A673 (cell line): Measurements from ENCODE around the gene BBS7. TPM values are rescaled to one million over a fixed set of nuclear protein-coding genes. Genes with fewer than 3 reads are reported as not detected.

Experiments
- Bru-seq: library from RNA; stranded (reverse); fragments of 400-500 nt; gene quantifications from one replicate; lab custom pipeline; 2021; lab: Mats Ljungman, UMichigan
- BruChase-seq, 2 experiments: library from RNA; stranded (reverse); fragments of 400-500 nt; gene quantifications; one replicate each; lab custom pipeline; 2021; lab: Mats Ljungman, UMichigan
- BruUV-seq: library from RNA; stranded (reverse); fragments of 400-500 nt; replicated peaks from 2 replicates; lab custom pipeline; 2021; lab: Mats Ljungman, UMichigan
- CTCF ChIA-PET: fragments of 300-600 bp; sonication (Branson Sonifier 250); formaldehyde crosslinking; loops from one replicate; lab custom pipeline; 2022; ENCODE audit warnings: antibody characterized with exemption; lab: Charles Lee
- POLR2A ChIA-PET: fragments of 300-600 bp; sonication (Branson Sonifier 250); formaldehyde crosslinking; loops from one replicate; lab custom pipeline; 2022; ENCODE audit warnings: antibody characterized with exemption; ENCODE audit not compliant: low non-redundant PET; lab: Charles Lee
- DNase-seq: peaks from one replicate; pipeline ENCODE4 v3.0.0-alpha.2; 2015; ENCODE audit warnings: low spot score
- H3K27ac ChIP-seq: fragments of 200-600 bp; sonication (generic); 2 replicates; pipeline ENCODE4 v1.5.1; 2016; ENCODE audit warnings: mixed run types, low read depth, mild to moderate bottlenecking, mixed read lengths, antibody characterized with exemption, low read length; ENCODE audit not compliant: poor library complexity, severe bottlenecking
- H3K27me3 ChIP-seq: fragments of 200-600 bp; sonication (generic); replicated peaks from 2 replicates; pipeline ENCODE4 v1.6.1; 2017; ENCODE audit warnings: mixed run types, low read depth, mild to moderate bottlenecking, mixed read lengths, antibody characterized with exemption, low read length; ENCODE audit not compliant: insufficient read depth, poor library complexity
- H3K36me3 ChIP-seq: fragments of 200-600 bp; sonication (generic); 2 replicates; pipeline ENCODE4 v1.6.1; 2016; ENCODE audit warnings: mixed run types, mild to moderate bottlenecking, mixed read lengths, antibody characterized with exemption, low read length; ENCODE audit not compliant: insufficient read depth, poor library complexity, severe bottlenecking
- H3K4me1 ChIP-seq: fragments of 200-600 bp; sonication (generic); 2 replicates; pipeline ENCODE4 v1.6.1; 2017; ENCODE audit warnings: mixed run types, mild to moderate bottlenecking, mixed read lengths, antibody characterized with exemption, low read length; ENCODE audit not compliant: insufficient read depth, poor library complexity, severe bottlenecking
- H3K4me3 ChIP-seq: fragments of 200-600 bp; sonication (generic); 2 replicates; pipeline ENCODE4 v1.5.1; 2016; ENCODE audit warnings: low read depth, mixed run types, mild to moderate bottlenecking, mixed read lengths, low read length; ENCODE audit not compliant: poor library complexity, severe bottlenecking
- H3K9me3 ChIP-seq: fragments of 200-600 bp; sonication (generic); 2 replicates; pipeline ENCODE4 v1.6.1; 2016; ENCODE audit warnings: mixed run types, low read depth, mild to moderate bottlenecking, mixed read lengths, antibody characterized with exemption, low read length; ENCODE audit not compliant: poor library complexity, severe bottlenecking
- EZH2 ChIP-seq: fragments of 200-600 bp; sonication (generic); IDR thresholded peaks from 2 replicates; pipeline ENCODE4 v1.6.1; 2017; ENCODE audit warnings: borderline replicate concordance, low read depth, mild to moderate bottlenecking, mixed read lengths, antibody characterized with exemption, low read length; ENCODE audit not compliant: poor library complexity, severe bottlenecking
- intact Hi-C: fragments of 100-400 bp; cut with micrococcal nuclease; formaldehyde crosslinking; loops from one replicate; pipeline ENCODE4 v1.10.0; 2022; ENCODE audit not compliant: unreplicated experiment
- long read RNA-seq: library from polyadenylated mRNA; stranded (forward); transcript quantifications from one replicate; pipeline ENCODE4 v2.0.0, GENCODE V29; 2022
- total RNA-seq: library from RNA; stranded (reverse); gene quantifications from 2 replicates; pipeline ENCODE4 v1.2.3, GENCODE V29; 2021
- TF ChIP-seq, protein P1 (sequence below): fragments of 300-800, 200-600 bp; sonication (generic); conservative IDR thresholded peaks from 2 replicates; pipeline ENCODE4 v1.5.1; 2017; ENCODE audit warnings: low read depth, mild to moderate bottlenecking, antibody characterized with exemption, low read length, moderate library complexity, mixed read lengths

BBS7 gene
- total RNA-seq: 26.7 and 32.5 TPM in 2 replicates
- percentile 63 among the genes with signal in this experiment for Bru-seq, nascent RNA
- BruChase-seq, experiment 1, labeled RNA remaining after a 2-hour chase: percentile 60 among the genes with signal in this experiment
- BruChase-seq, experiment 2, labeled RNA remaining after a 6-hour chase: percentile 62 among the genes with signal in this experiment
- long read RNA-seq, transcript BBS7-201 (19 exons, 3,752 nt): minor isoform, 13 of 64 reads
- long read RNA-seq, transcript BBS7-204 (18 exons, 2,570 nt): minor isoform, 14 of 64 reads
- long read RNA-seq, transcript BBS7-202 (4 exons, 725 nt): major isoform, 22 of 64 reads
- long read RNA-seq, partial matches to known transcripts: 7 of 64 reads
- long read RNA-seq, other reads (novel, unspliced or antisense): 8 of 64 reads

DNA sequence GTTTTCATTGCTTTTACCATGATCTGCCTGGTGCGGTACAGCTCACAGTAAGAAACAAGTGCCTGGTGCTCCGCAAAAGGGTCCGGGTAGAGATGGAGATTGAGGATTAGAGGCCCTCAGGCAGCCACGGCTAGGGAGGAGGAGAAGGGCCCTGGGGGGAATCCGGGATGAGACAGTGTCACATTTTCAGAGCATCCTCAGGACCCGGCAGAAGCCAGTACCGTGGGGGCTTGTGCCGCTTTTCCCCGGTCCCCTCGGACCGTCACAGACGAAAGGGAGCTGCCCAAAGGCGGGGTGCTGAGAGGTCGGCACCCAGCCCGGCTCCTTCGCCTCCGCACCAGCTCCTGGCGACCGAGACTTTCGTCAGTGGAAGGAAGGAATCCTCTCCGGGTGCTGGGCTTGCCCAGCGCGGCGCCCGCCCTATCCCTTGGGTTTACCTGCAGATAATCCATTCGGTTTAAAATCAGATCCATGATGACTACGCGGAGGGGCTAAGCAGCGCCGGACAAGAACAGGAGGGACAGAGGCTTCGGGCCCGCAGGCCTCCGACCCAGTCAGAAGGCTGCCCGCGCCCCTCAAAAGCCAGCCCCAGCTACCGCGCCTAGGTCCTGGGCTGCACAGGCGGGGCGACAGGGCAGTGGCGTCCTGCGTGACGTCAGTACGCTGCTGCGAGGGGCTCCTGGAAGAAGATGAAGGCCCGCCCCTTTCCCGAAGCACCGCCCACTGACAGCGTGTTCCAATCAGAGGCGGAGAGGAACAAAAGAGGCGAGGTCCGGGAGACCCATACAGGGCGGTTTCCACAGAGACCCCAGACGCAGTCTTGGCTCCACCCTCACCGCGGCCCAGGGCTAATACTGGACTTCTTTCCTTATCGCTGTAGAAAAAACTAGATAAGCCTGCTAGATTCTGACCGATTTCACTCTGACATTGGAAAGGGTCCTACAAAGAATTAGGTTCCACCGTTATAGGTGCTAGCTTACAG lies at the start of gene BBS7:
TSS of gene BBS7 (minus strand) at position 634 of the 982 bp plus-strand sequence. CDS start at position 473, 161 bp downstream.
- H3K4me3 ChIP-seq: peak within 1 kb of the TSS; percentile 68
- CTCF ChIA-PET: no interaction called here
- no peak for TF ChIP-seq EZH2
- H3K9me3 ChIP-seq: no peaks in the 10 kb centered on the region
- intact Hi-C loops: no loop called here
- BruUV-seq: no TSS peak
- POLR2A ChIA-PET: interaction anchor here (0.6 kb wide), 2 partner anchors 18 to 46 kb away, joined by 3 to 8 read pairs; no protein-coding TSS in a partner anchor
- H3K27ac ChIP-seq: peak within 1 kb of the TSS; percentile 71
- H3K27me3 ChIP-seq: no peaks in the 10 kb centered on the region
- H3K36me3 ChIP-seq: peaks cover 22% of the 10 kb centered on the region
- peak; percentile 99 for DNase-seq
- no peaks in the 10 kb centered on the region for H3K4me1 ChIP-seq

DNA sequence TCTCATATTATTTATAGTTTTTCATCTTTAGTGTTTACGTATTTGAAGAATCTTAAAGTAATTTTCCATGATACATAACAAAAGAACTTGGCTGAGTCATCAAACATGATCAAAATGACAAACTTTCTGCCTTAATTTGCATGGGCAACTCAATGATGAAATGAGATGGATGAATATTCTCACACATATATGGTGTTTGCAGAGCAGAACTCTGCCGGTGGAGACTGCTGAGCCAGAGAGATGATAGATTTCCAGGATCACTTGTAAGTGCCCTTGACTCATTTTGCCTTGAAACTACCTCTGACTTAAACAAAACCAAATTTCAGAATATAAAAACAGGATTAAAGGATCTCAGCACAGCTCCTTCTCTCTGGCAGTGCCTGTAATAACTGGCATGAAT lies 43.4 kb upstream of the BBS7 start:
- DNase-seq: no peak
- BruUV-seq: no TSS peak
- H3K9me3 ChIP-seq: no peaks in the 10 kb centered on the region
- POLR2A ChIA-PET: no interaction called here
- no peaks in the 10 kb centered on the region for H3K4me1 ChIP-seq
- H3K4me3 ChIP-seq: no peak overlapping the region
- CTCF ChIA-PET: no interaction called here
- TF ChIP-seq EZH2: no peak
- TF ChIP-seq, protein P1, sequence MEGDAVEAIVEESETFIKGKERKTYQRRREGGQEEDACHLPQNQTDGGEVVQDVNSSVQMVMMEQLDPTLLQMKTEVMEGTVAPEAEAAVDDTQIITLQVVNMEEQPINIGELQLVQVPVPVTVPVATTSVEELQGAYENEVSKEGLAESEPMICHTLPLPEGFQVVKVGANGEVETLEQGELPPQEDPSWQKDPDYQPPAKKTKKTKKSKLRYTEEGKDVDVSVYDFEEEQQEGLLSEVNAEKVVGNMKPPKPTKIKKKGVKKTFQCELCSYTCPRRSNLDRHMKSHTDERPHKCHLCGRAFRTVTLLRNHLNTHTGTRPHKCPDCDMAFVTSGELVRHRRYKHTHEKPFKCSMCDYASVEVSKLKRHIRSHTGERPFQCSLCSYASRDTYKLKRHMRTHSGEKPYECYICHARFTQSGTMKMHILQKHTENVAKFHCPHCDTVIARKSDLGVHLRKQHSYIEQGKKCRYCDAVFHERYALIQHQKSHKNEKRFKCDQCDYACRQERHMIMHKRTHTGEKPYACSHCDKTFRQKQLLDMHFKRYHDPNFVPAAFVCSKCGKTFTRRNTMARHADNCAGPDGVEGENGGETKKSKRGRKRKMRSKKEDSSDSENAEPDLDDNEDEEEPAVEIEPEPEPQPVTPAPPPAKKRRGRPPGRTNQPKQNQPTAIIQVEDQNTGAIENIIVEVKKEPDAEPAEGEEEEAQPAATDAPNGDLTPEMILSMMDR: no peak
- intact Hi-C loops: no loop called here
- no peak overlapping the region for H3K27ac ChIP-seq
- no peaks in the 10 kb centered on the region for H3K36me3 ChIP-seq
- H3K27me3 ChIP-seq: no peaks in the 10 kb centered on the region

DNA sequence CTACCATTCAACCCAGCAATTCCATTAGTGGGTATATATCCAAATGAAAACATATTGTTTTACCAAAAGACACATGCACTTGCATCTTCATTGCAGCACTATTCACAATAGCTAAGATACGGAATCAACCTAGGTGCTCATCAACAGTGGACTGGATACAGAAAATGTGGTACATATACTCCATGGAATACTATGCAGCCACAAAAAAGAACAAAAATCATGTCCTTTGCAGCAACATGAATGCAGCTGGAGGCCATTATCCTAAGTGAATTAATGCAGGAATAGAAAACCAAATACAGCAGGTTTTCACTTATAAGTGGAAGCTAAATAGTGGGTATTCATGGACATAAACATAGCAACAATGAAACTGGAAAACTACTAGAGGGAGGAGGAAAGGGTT lies 38.1 kb upstream of the BBS7 start:
- no TSS peak for BruUV-seq
- no peak overlapping the region for H3K4me3 ChIP-seq
- H3K4me1 ChIP-seq: no peaks in the 10 kb centered on the region
- no peaks in the 10 kb centered on the region for H3K9me3 ChIP-seq
- no peaks in the 10 kb centered on the region for H3K27me3 ChIP-seq
- no peaks in the 10 kb centered on the region for H3K36me3 ChIP-seq
- no peak for DNase-seq
- intact Hi-C loops: no loop called here
- no peak for TF ChIP-seq EZH2
- TF ChIP-seq, protein P1: no peak
- CTCF ChIA-PET: no interaction called here
- no peak overlapping the region for H3K27ac ChIP-seq
- POLR2A ChIA-PET: no interaction called here
